Esophagus muscularis mucosa (tissue), 4 donors: ENCODE results near the gene GNB5. TPM values are rescaled to one million over a fixed set of nuclear protein-coding genes. Genes with fewer than 3 reads are reported as not detected.

ENCODE experiments used
- DNase-seq: peaks from one replicate; pipeline ENCODE4 v3.0.0-alpha.2; 2017; ENCODE audit errors: extremely low spot score
- H3K27ac ChIP-seq, 4 donors: fragments of 200-600 bp; sonication (generic); replicated peaks in 1 of 4; 1 replicate in 3 of 4; 2 replicates in 1 of 4; pipeline ENCODE4 v1.5.1; 2016 to 2019; ENCODE audit warnings: mild to moderate bottlenecking in 1 of 4
- H3K27me3 ChIP-seq, 4 donors: fragments of 200-600 bp; sonication (generic); one replicate each; pipeline versions ENCODE4 v1.5.1 to v1.6.0; 2016 to 2019
- H3K36me3 ChIP-seq, 4 donors: fragments of 200-600 bp; sonication (generic); one replicate each; pipeline ENCODE4 v1.5.1; 2016 to 2019
- H3K4me1 ChIP-seq, 4 donors: fragments of 200-600 bp; sonication (generic); one replicate each; pipeline ENCODE4 v1.5.1; 2016 to 2019
- H3K4me3 ChIP-seq, 4 donors: fragments of 200-600 bp; sonication (generic); 1 replicate in 2 of 4; 2 replicates in 2 of 4; pipeline ENCODE4 v1.5.1; 2016 to 2019; ENCODE audit warnings: mild to moderate bottlenecking in 4 of 4, moderate library complexity in 1 of 4
- H3K9me3 ChIP-seq, 4 donors: fragments of 200-600 bp; sonication (generic); 1 replicate in 3 of 4; 2 replicates in 1 of 4; pipeline ENCODE4 v1.5.1; 2016 to 2019
- EP300 ChIP-seq: sonication (generic); formaldehyde crosslinking; IDR thresholded peaks from one replicate; pipeline ENCODE4 v1.6.1; 2017; ENCODE audit warnings: antibody characterized with exemption
- POLR2A ChIP-seq: fragments of 450-650 bp; IDR thresholded peaks from one replicate; pipeline ENCODE4 v1.6.1; 2017; ENCODE audit warnings: antibody characterized with exemption, moderate library complexity, mild to moderate bottlenecking, low read depth
- POLR2AphosphoS5 ChIP-seq, 2 donors: sonication (generic); formaldehyde crosslinking; IDR thresholded peaks; one replicate each; pipeline ENCODE4 v1.6.1; 2017; ENCODE audit warnings: antibody characterized with exemption in 2 of 2
- WGBS: methylation state at CpG from one replicate; pipeline ENCODE4 v1.1.5; 2018; 5-methylcytosine and 5-hydroxymethylcytosine counted together
- intact Hi-C: fragments of 100-400 bp; cut with DNase I; formaldehyde crosslinking; loops from one replicate; pipeline ENCODE4 v1.15.1; 2023
- total RNA-seq, 4 donors: library from RNA; depleted of rRNA; stranded (reverse); fragments of >200 nt; gene quantifications; one replicate each; pipeline versions ENCODE4 v1.1.0 to v1.2.1, GENCODE V29; 2016
- TF ChIP-seq, protein P1 (sequence below), 3 experiments: fragments of 200-600 bp in 2 of 3; fragments of 450-650 bp in 1 of 3; sonication (generic) in 2 of 3; IDR thresholded peaks; one replicate each; pipeline ENCODE4 v1.5.1; 2017 to 2019; ENCODE audit warnings: antibody characterized with exemption in 3 of 3, mild to moderate bottlenecking in 2 of 3, moderate library complexity in 1 of 3

Gene GNB5
- total RNA-seq, 4 donors from 2014 or later = 26.7 to 50.1 (median 36.2) TPM

DNA sequence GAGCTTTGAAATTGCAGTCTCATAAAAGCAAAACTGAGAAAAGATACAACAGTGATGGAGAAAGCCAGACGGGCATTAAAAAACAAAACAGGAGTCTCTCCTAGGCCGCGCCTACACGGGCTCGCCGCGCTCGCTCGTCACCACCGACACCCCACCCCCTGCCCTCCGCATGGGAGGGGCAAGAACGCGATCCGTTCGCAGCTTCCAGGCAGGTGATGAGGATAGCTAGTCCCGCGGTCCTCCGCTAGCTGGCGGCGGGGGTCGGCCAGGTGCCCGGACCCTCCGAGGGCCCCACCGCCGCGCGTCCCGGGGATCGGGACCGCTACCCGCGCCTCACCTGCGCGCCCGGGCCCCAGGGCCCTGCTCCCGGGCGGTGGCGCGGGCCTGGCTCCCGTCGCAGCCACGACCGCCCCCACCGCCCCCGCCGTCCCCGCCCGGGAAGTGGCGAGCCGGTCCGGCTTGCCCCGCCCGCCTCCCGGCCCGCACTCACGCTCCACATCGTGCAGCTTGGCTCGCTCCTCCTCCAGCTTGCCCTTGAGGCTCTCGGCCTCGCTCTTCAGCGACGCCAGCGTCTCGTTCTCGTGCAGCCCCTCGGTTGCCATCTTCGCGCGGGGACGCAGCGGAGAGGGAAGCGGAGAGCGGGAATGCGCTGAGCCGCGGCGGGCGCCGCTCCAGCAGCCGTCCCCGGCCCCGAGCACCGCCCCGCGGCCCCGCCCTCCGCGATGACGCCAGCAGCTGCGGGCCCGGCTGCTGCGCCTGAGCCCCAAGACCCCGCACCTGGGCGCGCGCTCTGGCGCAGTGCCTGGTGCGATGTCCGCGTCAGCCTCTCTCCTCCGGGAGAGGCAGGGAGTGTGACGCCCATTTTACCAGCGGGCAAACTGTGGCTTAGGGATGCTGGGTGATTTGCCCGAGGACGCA, 11.7 kb downstream of the GNB5 start:
- WGBS = 0% methylated on average over 24 of the region's 105 CpGs
- H3K36me3 ChIP-seq = no peaks in the 10 kb centered on the region
- peak; percentile 95 for DNase-seq
- TF ChIP-seq POLR2AphosphoS5 (IDR thresholded peaks at IDR 0.05) (peak; percentile 80 to 89), POLR2A (no peak), EP300 (no peak)
- TF ChIP-seq, protein P1, sequence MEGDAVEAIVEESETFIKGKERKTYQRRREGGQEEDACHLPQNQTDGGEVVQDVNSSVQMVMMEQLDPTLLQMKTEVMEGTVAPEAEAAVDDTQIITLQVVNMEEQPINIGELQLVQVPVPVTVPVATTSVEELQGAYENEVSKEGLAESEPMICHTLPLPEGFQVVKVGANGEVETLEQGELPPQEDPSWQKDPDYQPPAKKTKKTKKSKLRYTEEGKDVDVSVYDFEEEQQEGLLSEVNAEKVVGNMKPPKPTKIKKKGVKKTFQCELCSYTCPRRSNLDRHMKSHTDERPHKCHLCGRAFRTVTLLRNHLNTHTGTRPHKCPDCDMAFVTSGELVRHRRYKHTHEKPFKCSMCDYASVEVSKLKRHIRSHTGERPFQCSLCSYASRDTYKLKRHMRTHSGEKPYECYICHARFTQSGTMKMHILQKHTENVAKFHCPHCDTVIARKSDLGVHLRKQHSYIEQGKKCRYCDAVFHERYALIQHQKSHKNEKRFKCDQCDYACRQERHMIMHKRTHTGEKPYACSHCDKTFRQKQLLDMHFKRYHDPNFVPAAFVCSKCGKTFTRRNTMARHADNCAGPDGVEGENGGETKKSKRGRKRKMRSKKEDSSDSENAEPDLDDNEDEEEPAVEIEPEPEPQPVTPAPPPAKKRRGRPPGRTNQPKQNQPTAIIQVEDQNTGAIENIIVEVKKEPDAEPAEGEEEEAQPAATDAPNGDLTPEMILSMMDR (IDR thresholded peaks at IDR 0.05) = peak in 1 of 3 experiments; percentile 6
- no peaks in the 10 kb centered on the region for H3K9me3 ChIP-seq
- H3K27ac ChIP-seq = peak overlapping the region; percentile 86 to 91 (median 89)
- intact Hi-C loops = no loop called here
- peaks cover 0 to 6% (median 0%) of the 10 kb centered on the region in 4 donors for H3K27me3 ChIP-seq
- peak overlapping the region; percentile 78 to 85 (median 82) for H3K4me3 ChIP-seq
- H3K4me1 ChIP-seq = peaks cover 10 to 18% (median 15%) of the 10 kb centered on the region in 4 donors

DNA sequence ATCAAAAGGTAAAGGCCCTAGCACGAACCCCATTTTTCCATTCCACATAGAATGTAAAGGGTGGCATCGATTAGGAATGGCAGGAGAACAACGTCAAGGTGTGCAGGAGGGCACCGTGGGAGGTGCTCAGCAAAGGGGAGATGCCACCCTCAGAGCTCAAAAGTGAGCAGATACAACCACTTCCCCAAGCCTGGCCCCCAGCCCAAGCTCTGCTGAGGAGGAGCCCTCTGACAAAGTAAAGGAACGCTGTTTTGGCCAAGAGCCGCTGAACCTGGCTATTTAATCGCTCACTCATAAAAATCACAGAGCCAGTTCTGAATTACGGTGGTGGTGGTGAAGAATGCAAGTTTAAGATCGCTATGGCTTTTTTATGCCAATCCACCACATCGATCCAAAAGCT, 12.4 kb downstream of the GNB5 start:
- DNase-seq = peak; percentile 64
- WGBS = 29% methylated on average over 10 of the region's 10 CpGs
- TF ChIP-seq POLR2A (no peak), EP300 (no peak), POLR2AphosphoS5 (IDR thresholded peaks at IDR 0.05) (no peak)
- TF ChIP-seq, protein P1 (IDR thresholded peaks at IDR 0.05) = no peak
- H3K4me3 ChIP-seq = peak overlapping the region; percentile 78 to 85 (median 82)
- no peaks in the 10 kb centered on the region for H3K9me3 ChIP-seq
- intact Hi-C loops = no loop called here
- peak overlapping the region; percentile 86 to 91 (median 89) for H3K27ac ChIP-seq
- peaks cover 10 to 18% (median 15%) of the 10 kb centered on the region in 4 donors for H3K4me1 ChIP-seq
- H3K36me3 ChIP-seq = no peaks in the 10 kb centered on the region
- peaks cover 0 to 6% (median 0%) of the 10 kb centered on the region in 4 donors for H3K27me3 ChIP-seq

DNA sequence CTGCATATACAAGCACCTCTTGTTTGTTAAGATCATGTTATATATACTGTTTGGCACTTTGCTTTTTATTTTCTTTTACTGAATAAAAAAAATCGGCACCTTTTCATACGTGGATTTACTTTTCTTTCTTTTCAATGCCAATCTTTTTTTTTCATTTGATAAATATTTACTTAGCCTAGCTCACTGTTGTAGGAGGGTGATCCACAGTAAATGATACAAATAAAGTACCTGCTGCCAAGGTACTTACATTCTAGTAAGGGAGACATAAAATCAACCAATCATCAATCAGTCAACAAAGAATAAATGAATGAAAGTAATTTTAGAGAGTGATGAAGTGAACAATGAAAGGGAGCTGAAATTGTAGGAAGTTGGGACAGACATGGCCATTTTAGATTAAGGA, 18.3 kb downstream of the GNB5 start:
- intact Hi-C loops = no loop called here
- H3K4me1 ChIP-seq = no peaks in the 10 kb centered on the region
- H3K27me3 ChIP-seq = no peaks in the 10 kb centered on the region
- no peak overlapping the region for H3K27ac ChIP-seq
- H3K9me3 ChIP-seq = no peaks in the 10 kb centered on the region
- TF ChIP-seq, protein P1 (IDR thresholded peaks at IDR 0.05) = no peak
- TF ChIP-seq POLR2AphosphoS5 (IDR thresholded peaks at IDR 0.05) = no peak
- TF ChIP-seq EP300 = no peak
- no peak for TF ChIP-seq POLR2A
- H3K4me3 ChIP-seq = no peak overlapping the region
- 82% methylated on average over 2 of the region's 2 CpGs for WGBS
- DNase-seq = no peak
- H3K36me3 ChIP-seq = no peaks in the 10 kb centered on the region

GRCh38 chr15:52171807-52172206, 19.4 kb downstream of the GNB5 start:
- DNase-seq = no peak
- Histone ChIP-seq H3K4me1 (no peaks in the 10 kb centered on the region), H3K9me3 (no peaks in the 10 kb centered on the region), H3K4me3 (no peak overlapping the region), H3K27ac (no peak overlapping the region), H3K36me3 (no peaks in the 10 kb centered on the region), H3K27me3 (no peaks in the 10 kb centered on the region)
- intact Hi-C loops = no loop called here
- TF ChIP-seq POLR2AphosphoS5 (IDR thresholded peaks at IDR 0.05) (no peak), POLR2A (no peak), EP300 (no peak)
- TF ChIP-seq, protein P1 (IDR thresholded peaks at IDR 0.05) = no peak
- WGBS = 21% methylated on average over 1 of the region's 1 CpG
